Activated CD8-positive, alpha-beta memory T cell treated with anti-CD3 and anti-CD28 coated beads, Interleukin-2, amount 50 U/mL, for 1 hour (primary cell): ENCODE measurements around the gene PSMD3.
"Not testable (repeated sequence)": the region's sequence is repeated elsewhere in the genome, so short reads cannot be mapped to it uniquely, and the experiment has no call there.

ENCODE experiments used
- DNase-seq: peaks from one replicate; pipeline ENCODE4 v3.0.0-alpha.2; 2020; ENCODE audit errors: extremely low read depth

Gene PSMD3

DNA sequence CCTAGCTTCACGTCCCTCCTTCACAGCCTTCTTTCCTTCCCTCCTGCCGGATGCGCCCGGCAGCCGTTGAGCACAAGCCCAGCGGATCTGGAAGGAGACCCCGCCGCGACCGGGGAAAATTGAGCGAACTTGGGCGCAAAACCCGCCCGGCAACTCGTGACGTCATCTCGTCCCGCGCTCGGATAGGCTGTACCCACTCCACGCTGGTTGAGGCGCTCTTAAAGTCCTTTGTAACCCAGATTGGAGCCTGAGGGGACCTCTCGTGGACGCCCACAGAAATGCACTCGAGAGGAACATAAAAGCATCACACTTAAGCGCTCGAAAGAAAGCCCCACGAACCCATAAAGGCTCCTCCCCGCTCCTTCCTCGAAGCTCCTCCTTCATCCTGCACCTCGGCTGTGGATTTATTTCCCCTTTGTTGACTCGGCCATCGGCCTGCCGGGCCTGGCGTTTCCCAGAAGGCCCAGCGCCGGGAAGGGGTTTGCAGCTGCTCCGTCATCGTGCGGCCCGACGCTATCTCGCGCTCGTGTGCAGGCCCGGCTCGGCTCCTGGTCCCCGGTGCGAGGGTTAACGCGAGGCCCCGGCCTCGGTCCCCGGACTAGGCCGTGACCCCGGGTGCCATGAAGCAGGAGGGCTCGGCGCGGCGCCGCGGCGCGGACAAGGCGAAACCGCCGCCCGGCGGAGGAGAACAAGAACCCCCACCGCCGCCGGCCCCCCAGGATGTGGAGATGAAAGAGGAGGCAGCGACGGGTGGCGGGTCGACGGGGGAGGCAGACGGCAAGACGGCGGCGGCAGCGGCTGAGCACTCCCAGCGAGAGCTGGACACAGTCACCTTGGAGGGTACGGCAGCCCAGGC is at the start of gene PSMD3:
TSS of gene PSMD3 (plus strand) at position 457 of the 856 bp plus-strand sequence. CDS start at position 621, 164 bp downstream.
- DNase-seq = peak; percentile 97

DNA sequence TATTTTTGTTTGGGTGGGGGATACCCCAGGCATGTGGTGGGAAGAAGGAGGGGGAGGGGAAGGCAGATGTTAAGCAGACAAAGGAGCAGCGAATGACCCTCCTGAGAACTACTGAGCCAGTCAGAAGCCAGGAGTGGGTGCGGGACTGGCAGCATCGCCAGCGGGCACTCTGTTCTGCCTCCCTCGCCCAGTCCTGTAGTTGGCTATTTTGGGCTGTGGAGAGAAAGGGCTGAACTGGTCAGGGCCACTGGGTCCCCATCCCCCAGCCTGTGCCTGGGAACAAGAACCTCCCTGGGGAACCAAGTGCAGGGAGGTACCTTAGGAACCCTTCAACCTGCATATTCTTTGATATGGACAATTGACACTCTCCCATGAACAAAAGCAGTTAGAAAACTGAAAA is 46.7 kb upstream of the PSMD3 start:
- DNase-seq = no peak

DNA sequence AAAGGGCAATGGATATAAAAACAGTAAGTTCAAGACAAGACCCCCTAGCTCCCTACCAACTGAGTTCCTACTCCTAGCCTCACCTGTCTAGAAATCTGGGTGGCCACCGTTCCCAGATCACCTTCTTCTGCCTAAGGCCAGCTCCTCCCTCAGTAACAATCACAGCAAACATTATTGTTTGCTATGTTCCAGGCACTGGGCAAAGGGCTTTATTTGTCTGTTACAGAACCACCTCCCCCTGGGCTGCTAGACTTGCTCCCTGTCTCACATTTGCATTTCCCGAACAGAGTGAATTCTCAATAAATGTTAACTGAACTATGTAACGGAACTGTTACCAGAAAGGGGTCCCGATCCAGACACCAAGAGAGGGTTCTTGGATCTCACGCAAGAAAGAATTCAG is 46.3 kb upstream of the PSMD3 start:
- DNase-seq = no peak

DNA sequence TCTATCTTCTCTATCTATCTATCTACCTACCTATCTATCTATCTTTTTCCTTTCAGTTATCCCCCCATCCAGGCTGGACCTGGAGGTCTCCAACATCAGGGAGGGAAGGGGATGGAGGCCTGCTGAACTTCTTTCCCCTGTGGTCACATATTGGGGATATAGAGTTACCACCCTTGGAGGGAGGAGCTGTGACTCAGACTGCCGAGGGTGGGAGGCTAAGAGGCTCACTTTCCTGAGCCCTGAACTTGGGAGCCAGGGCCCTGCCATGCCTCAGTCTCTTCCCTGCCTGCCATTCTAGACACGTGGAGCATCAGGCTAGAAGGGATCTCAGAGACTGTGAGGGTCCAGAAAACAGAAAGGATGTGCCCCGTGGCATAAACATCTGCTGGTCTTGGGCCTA is 44.7 kb upstream of the PSMD3 start:
- no peak for DNase-seq

DNA sequence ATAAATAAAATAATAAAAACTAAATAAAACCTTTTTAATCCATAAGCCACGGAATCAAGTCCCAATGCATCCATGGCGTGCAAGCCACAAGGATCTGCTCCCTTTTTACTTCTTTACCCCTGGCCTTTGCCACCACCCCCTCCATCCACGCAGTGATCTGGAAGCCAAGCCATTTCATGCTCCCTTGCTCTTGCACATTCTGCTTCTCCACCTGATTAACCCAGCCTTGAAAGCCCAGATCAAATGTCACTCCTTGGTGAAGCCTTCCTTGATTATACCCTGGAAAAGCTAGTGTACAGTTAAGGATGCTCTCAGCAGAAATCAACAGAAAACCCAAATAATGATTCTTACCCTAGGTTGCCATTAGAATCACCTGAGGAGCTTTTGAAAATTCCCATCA is 43.2 kb upstream of the PSMD3 start:
- no peak for DNase-seq

DNA sequence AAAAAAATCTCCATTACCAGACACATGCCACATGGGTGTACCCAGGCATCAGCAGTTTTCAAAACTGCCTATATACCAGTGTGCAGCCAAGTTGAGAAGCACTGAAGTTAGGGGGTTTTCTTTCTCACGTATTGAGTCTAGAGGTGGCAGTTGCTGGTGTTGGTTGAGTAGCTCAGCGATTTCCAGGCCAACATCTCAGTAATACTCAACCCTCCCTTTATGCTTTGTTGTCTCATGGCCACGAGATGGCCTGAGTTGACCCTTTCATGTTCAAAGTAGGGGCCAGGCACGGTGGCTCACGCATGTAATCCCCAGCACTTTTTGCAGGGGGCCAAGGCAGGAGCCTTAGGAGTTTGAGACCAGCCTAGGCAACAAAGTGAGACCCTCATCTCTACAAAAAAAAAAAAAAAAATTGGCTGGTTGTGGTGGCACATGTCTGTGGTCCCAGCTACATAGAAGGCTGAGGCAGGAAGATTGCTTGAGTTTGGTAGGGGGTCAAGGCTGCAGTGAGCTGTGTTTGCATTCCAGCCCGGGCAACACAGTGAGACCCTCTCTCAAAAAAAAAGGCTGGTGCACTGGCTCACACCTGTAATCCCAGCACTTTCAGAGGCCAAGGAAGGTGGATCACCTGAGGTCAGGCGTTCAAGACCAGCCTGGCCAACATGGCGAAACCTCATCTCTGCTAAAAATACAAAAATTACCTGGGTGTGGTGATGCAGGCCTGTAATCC is 42.3 kb upstream of the PSMD3 start:
- no peak for DNase-seq

DNA sequence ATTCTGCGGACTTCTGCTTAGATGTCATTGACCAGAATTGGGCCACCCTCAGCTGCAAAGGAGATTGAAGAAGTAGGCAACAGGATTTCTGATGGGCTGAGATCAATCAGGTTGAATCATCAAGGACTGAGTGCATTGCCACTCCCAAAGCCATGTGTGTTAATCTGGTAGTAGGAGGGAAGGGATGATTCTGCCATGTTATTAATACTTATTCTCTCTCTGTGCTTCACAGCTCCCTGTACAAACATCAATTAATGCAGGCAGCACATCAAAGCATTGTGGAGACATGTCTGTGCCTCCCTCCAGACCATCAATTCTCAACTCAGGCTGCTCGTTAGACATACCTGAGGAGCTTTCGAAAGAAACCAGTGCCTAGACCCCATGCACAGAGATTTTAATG is 41.5 kb upstream of the PSMD3 start:
- no peak for DNase-seq

DNA sequence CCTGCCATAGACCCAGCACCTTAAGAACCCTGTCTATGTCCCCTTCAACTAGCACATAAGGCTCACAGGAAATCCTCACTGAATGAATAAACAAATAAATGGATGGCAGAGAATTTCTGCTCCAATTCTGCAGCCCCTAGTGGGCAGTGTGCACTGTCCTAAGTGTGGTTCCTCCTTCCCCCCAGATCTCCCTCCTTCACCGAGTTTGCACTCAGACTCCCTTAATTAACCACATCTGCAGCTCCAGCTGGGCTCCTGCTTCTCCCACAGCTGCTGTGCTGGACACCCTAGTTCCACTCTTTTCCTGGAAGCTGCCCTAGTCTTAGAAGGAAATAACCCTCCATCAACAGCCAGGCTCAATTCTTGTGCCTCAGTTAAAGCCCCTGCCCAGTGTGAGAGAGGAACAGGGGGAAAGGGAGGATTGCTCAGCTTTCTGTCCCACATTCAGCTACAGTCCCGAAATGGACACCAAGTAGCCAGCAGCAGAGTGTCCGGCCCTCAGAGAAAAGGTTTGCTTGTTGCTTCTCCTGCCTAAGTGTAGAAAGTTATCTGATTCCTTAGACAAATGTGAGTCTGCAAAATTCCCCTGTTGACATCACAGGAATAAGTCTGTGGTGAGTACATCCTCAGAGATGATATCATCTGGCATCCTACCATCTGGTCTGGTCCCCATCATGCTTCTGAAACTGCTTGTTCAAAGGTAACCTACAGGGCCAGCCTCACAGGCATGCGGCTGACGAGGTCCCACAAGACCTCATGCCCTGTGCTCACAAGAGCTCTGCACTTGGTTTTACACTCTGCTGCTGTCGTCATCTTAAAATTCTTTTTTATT is 40.8 kb upstream of the PSMD3 start:
- DNase-seq = no peak

DNA sequence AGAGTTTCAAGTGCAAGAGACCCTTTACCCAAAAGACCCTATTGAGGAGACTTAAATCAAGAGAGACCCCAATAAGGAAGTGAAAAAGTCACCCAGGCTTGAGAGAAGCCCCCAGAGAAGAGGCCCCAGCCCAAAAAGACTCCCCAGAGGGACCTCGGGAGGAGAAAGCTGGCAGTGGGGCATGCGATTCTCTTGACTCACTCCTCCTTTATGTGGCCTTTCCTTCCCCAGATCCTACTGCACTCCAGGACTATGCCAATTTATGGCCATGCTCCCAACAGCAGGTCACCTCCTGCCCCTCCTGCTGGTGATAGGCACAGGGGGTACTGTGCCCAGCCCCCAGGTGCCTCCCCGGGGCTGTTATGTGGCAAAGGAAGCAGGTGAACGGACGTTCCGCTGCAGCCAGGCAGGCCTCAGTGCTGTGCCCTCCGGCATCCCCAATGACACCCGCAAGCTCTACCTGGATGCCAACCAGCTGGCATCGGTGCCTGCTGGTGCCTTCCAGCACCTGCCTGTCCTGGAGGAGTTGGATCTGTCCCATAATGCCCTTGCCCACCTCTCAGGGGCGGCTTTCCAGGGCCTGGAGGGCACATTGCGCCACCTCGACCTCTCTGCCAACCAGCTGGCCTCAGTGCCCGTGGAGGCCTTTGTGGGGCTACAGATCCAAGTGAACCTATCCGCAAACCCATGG is 36.8 kb upstream of the PSMD3 start:
- no peak for DNase-seq

DNA sequence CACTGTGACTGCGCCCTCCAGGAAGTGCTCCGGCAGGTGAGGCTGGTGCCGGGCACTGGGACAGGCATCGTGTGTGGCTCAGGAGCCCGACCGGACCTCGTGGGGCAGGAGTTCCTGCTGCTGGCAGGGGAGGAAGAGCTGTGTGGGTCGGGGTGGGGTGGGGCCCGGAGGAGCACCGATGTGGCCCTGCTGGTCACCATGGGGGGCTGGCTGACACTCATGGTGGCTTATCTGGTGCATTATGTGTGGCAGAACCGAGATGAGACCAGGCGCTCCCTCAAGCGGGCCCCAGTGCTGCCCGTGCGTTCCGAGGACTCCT is 36.3 kb upstream of the PSMD3 start:
- no peak for DNase-seq

DNA sequence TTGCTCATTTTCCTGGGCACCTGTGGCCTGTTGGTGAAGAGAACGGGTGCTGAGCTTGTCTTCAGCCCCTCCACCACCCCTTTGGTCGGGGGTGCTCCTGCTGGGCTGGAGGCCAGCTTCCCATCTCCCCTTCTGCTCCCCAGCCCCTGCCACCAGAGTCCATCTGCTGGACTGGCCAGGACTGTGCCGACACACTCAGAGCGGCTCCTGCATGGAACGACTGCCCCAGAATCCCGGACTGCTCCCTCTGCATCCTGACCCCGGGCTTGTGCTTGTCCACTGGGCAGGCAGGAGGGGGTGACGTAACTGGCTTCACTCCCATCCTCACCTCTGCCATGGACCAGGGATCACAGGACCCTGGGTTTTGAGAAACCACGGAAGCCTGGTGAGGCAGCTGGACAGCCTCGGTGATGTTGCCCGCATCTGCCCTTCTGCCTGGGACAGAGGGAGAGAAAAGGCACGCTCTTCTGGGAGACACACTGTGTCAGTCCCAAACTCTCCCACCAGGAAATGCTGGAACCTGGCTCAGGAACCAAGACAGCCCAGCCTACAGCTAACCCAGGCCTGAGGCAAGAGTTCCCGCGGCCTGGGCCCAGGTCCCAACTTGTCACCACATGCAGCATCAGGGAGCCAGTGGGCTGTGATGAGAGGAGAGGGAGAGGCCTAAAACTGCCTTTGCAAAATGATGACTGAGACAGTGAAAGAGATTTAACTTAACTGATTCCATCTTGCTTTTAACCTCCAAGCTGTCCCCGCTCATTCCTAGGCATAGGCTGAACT is 33.9 kb upstream of the PSMD3 start:
- DNase-seq = no peak

DNA sequence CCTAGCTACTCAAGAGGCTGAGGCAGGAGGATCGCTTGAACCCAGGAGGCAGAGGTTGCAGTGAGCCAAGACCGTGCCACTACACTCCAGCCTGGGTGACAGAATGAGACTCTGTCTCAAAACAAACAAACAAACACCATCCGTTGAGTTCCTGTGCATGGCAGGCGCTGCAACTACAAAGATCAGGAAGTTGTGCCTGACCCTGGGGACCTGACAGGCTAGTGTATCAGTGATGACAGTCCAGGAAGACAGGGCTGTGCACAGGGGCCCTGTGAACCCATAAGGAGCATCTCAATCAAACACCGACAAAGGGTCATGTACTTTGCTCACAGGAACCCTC is 32.1 kb upstream of the PSMD3 start:
- not testable (repeated sequence) for DNase-seq

DNA sequence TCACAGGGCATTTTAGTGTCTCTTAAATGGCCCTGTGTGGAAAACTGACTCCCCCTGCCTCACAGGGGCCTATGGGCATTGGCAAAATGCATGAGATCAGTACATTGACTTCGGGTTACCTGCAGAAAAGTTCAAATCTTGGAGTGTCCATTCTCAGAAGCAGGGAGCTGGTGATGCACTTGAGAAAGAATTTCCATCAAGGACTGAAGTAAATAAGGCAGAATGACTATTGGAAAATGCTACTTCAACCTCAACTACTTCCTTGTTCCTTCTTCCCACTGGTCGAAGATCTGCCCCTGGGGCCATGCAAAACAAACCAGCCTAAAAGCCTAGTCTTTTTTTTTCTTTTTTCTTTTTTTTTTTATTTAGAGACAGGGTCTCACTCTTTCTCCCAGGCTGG is 31.6 kb upstream of the PSMD3 start:
- DNase-seq = no peak

DNA sequence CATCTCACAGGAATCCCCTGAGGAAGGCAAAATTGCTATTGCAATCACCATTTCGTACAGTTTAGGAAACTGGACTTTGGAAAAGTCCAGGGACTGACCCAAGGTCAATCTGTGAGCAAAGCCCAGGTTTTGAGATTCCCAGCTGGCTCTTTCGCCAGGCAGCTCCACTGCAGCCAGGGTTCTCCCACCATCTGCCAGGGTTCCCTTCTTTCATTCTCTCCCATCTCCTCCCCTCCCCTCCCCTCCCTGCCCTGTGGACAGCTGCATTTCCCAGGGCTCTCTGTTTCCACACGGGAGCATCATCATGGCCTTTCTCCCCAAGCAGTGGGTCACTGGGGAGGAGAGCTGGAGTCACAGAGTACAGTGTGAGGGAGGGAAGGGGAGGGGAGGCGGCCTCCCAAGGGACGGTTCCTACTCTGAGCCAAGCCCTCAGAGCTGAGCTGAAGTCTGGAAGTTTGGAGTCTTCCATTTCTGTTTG is 29.7 kb upstream of the PSMD3 start:
- no peak for DNase-seq

DNA sequence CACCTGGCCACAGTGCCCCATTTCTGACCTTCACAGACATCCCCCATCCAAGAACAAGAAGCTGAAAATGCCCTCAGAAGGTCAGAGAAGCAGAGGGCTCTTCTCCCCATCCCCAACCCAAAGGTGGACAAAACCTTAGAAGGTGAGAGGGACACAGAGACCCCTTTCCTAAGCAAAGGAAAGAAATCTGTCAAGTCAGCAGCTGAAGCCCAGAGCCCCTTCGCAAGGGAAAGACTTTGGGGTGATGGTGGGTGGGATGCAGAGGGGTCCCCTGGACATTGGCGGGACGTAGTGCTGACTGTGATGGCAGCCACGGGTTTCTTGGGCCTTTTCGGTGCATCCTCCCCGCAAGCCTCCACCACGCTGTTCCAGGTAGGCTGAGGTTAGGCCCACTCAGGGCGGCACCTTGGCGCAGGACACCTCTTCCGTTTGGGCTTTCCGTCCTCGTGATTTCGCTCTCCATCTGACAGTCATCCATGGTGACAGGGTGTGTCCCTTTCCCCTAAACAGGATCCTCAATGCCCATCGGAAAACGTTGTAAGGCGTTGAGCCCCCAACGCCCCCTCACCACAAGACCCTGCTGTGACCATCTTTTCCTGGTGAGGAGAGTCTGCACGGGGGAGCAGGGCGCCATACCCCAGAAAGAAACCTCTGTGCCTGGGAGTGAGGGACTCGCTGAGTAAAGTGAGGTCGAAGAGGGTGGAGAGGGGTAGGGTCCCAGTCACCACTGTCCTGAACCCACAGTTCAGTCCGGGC is 28.5 kb upstream of the PSMD3 start:
- no peak for DNase-seq

DNA sequence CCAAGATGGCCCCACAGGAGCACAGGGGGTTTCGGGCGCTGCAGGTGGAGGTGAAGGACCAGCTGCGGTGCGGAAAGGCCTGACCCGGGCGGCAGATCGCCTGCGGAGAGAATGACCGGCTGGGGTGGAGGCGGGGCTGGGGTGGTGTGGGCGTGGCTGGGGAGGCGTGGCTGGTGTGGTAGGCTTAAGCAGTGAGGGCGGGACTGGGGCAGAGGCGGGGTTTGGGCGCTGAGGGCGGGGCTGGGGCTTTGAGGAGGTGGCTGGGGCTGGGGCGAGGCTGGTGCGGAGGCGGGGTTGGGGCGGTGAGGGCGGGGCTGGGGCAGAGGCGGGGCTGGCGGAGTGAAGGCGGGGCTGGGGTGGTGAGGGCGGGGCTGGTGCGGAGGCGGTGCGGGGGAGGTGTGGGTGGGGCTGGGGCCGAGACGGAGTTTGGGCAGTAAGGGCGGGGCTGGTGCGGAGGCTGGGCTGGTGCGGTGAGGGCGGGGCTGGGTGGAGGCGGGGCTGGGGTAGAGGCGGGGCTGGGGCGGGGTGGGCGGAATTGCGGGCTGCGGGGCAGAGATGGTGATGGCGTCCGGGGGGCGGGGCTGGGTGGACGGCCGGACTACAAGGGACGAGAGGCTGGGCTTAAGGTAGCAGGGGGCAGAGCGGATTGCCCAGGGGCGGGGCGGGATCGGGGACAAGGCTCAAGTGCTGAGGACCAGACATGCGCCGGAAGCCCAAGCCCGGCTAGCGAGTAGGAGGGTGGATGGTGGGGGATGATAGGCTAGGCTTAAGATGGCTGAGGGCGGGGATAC is 27.7 kb upstream of the PSMD3 start:
- DNase-seq = peak; percentile 87

DNA sequence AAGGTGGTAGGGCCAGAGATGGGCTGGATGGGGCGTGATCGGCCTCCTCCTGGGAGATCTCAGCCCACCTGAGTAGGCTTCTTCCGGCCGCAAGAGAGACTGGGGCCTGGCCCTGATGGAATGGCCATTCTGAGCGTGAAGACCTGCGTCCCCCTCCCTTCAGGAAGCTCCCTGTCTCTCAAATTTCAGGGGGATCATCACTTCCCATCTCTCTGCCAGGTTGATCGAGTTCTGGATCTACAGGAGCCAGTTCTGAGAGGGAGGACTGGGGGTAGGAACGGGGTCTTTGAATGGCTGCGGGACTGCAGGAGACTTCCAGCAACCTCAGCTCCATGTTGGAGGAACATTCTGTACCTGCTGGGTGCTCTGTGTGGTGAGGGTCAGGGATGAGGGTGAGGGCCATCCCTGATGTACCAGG is 27.1 kb upstream of the PSMD3 start:
- no peak for DNase-seq

DNA sequence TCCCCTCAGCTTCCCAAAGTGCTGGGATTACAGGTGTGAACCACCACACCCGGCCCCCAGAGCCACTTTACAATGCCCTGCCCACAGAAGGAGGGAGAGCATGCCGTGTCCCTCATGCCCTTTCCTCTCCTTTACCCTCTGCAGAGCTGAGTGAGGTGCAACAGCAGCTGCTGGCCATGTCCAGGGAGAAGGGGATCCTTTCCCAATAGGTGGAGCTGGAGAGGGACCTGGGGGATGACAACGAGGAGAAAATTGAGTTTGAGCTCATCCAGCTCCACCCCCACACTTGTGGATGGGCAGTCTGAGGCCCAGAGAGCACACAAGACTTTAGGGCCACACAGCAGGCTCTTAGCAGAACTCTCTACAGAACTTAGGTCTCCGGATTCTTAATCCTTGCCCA is 25.7 kb upstream of the PSMD3 start:
- DNase-seq = no peak

DNA sequence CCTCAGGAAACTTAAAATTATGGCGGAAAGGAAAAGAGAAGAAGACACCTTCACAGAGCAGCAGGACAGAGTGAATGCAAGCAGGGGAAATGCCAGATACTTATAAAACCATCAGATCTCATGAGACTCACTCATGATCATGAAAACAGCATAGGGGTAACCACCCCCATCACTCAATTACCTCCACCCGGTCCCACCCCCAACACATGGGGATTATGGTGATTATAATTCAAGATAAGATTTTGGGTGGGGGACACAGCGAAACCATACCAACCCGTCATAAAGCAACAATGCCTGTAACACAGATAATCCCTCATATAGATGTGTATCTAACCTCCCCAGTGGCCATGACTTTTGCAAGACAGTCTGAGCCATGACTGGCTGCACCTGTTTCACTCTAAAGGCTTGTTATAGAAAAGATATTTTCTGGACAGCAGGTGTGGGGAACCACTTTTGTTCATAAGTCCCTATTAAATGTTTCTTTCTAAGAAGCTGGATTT is 24.8 kb upstream of the PSMD3 start:
- DNase-seq = no peak
